GM18526 (cell line): ENCODE results near the gene ABHD18.

ENCODE experiments used
- POLR2A ChIP-seq: IDR thresholded peaks from 3 replicates; pipeline ENCODE4 v1.6.1; 2011; ENCODE audit not compliant: insufficient read length; ENCODE audit errors: extremely low read depth

Gene ABHD18

GRCh38 chr4:127988638-127989037 is 23.4 kb downstream of the ABHD18 start:
- TF ChIP-seq POLR2A: no peak

- no peak for TF ChIP-seq POLR2A
Observed at GRCh38 chr4:127993151-127993550, 27.9 kb downstream of the ABHD18 start.

GRCh38 chr4:127995776-127996175 is 30.6 kb downstream of the ABHD18 start:
- no peak for TF ChIP-seq POLR2A

- no peak for TF ChIP-seq POLR2A
Observed at GRCh38 chr4:127997534-127998388, 32.6 kb downstream of the ABHD18 start.

- no peak for TF ChIP-seq POLR2A
Observed at GRCh38 chr4:128006592-128006991, 41.4 kb downstream of the ABHD18 start.

GRCh38 chr4:128009428-128009827 is 44.2 kb downstream of the ABHD18 start:
- no peak for TF ChIP-seq POLR2A

GRCh38 chr4:128025319-128025718 is 60.1 kb downstream of the ABHD18 start:
- TF ChIP-seq POLR2A: no peak

- TF ChIP-seq POLR2A: no peak
Observed at GRCh38 chr4:128029907-128030306, 64.7 kb downstream of the ABHD18 start.

GRCh38 chr4:128031756-128032384 is 66.7 kb downstream of the ABHD18 start:
- TF ChIP-seq POLR2A: no peak

GRCh38 chr4:128039568-128039967 is 74.4 kb downstream of the ABHD18 start:
- TF ChIP-seq POLR2A: no peak

GRCh38 chr4:128056396-128056795 is 91.2 kb downstream of the ABHD18 start:
- TF ChIP-seq POLR2A: no peak

- no peak for TF ChIP-seq POLR2A
Observed at GRCh38 chr4:128060121-128060698, 95.0 kb downstream of the ABHD18 start.

- peak; percentile 89 for TF ChIP-seq POLR2A
Observed at GRCh38 chr4:128060699-128061565, 95.7 kb downstream of the ABHD18 start, which contains the start of gene LARP1B. TSS of gene LARP1B (plus strand) at chr4:128061312. CDS start at chr4:128074952, 13,640 bp downstream.

GRCh38 chr4:128061566-128062536 is 96.6 kb downstream of the ABHD18 start:
- no peak for TF ChIP-seq POLR2A
